ENCODE results near the gene DDX24. TPM values are rescaled to one million over a fixed set of nuclear protein-coding genes. Genes with fewer than 3 reads are reported as not detected.

Gene DDX24
- total RNA-seq, 4 donors from 2014 or later, result 107 to 134 (median 108) TPM

- Histone ChIP-seq H3K36me3 (peaks cover 100% of the 10 kb centered on the region), H3K4me1 (no peaks in the 10 kb centered on the region), H3K27me3 (no peaks in the 10 kb centered on the region), H3K27ac (no peak overlapping the region), H3K4me3 (no peak overlapping the region), H3K9me3 (no peaks in the 10 kb centered on the region)
- DNase-seq (ENCODE audit: low spot score in 2 of 2), result peak in 1 of 2 donors; percentile 2
- 92% methylated on average over 4 of the region's 4 CpGs for WGBS
- TF ChIP-seq EP300 (IDR thresholded peaks at IDR 0.05) (no peak), POLR2AphosphoS5 (IDR thresholded peaks at IDR 0.05) (no peak), POLR2A (IDR thresholded peaks at IDR 0.05) (no peak)
- TF ChIP-seq, protein P1, sequence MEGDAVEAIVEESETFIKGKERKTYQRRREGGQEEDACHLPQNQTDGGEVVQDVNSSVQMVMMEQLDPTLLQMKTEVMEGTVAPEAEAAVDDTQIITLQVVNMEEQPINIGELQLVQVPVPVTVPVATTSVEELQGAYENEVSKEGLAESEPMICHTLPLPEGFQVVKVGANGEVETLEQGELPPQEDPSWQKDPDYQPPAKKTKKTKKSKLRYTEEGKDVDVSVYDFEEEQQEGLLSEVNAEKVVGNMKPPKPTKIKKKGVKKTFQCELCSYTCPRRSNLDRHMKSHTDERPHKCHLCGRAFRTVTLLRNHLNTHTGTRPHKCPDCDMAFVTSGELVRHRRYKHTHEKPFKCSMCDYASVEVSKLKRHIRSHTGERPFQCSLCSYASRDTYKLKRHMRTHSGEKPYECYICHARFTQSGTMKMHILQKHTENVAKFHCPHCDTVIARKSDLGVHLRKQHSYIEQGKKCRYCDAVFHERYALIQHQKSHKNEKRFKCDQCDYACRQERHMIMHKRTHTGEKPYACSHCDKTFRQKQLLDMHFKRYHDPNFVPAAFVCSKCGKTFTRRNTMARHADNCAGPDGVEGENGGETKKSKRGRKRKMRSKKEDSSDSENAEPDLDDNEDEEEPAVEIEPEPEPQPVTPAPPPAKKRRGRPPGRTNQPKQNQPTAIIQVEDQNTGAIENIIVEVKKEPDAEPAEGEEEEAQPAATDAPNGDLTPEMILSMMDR (IDR thresholded peaks at IDR 0.05), result no peak
Measured at GRCh38 chr14:94052662-94053061, 28.3 kb downstream of the DDX24 start.

- H3K27ac ChIP-seq, result no peak overlapping the region
- no peak overlapping the region for H3K4me3 ChIP-seq
- DNase-seq (ENCODE audit: low spot score in 2 of 2), result no peak
- TF ChIP-seq POLR2A (IDR thresholded peaks at IDR 0.05), result no peak
- TF ChIP-seq EP300 (IDR thresholded peaks at IDR 0.05), result no peak
- TF ChIP-seq, protein P1 (IDR thresholded peaks at IDR 0.05), result no peak
- no peaks in the 10 kb centered on the region for H3K9me3 ChIP-seq
- H3K27me3 ChIP-seq, result no peaks in the 10 kb centered on the region
- 78% methylated on average over 1 of the region's 1 CpG for WGBS
- H3K4me1 ChIP-seq, result no peaks in the 10 kb centered on the region
- H3K36me3 ChIP-seq, result peaks cover 100% of the 10 kb centered on the region
Measured at GRCh38 chr14:94052199-94052598, 28.8 kb downstream of the DDX24 start.

DNA sequence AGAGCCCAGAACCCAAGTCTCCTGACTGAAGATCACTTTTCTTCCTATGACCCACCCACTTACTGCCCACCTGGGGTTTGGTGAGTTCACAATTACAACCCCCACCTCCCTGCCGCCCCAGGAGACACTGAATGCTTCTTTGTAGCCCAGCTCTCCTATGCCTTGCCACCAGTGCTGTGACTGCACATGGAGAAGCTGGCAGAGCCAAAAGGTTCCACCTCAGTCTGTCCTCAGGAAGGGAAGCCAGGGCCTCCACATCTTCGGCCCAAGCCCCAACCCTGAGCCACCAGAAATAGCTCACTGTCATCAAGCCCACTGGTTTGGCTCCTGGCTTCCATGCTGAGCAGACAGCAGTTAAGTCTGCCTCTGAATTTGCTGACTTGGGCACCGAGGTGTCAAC lies 29.2 kb downstream of the DDX24 start:
- TF ChIP-seq EP300 (IDR thresholded peaks at IDR 0.05) (no peak), POLR2AphosphoS5 (IDR thresholded peaks at IDR 0.05) (no peak), POLR2A (IDR thresholded peaks at IDR 0.05) (no peak)
- TF ChIP-seq, protein P1 (IDR thresholded peaks at IDR 0.05), result no peak
- DNase-seq (ENCODE audit: low spot score in 2 of 2), result peak in 1 of 2 donors; percentile 67
- no peak overlapping the region for H3K27ac ChIP-seq
- H3K4me3 ChIP-seq, result no peak overlapping the region
- no peaks in the 10 kb centered on the region for H3K4me1 ChIP-seq
- H3K9me3 ChIP-seq, result no peaks in the 10 kb centered on the region
- H3K27me3 ChIP-seq, result no peaks in the 10 kb centered on the region
- whole genome bisulfite sequencing, result 86% methylated on average over 3 of the region's 3 CpGs
- peaks cover 100% of the 10 kb centered on the region for H3K36me3 ChIP-seq

- Histone ChIP-seq H3K27ac (no peak overlapping the region), H3K9me3 (no peaks in the 10 kb centered on the region), H3K27me3 (no peaks in the 10 kb centered on the region), H3K4me3 (no peak overlapping the region), H3K4me1 (no peaks in the 10 kb centered on the region), H3K36me3 (peaks cover 100% of the 10 kb centered on the region)
- TF ChIP-seq POLR2A (IDR thresholded peaks at IDR 0.05) (no peak), EP300 (IDR thresholded peaks at IDR 0.05) (no peak), POLR2AphosphoS5 (IDR thresholded peaks at IDR 0.05) (no peak)
- TF ChIP-seq, protein P1 (IDR thresholded peaks at IDR 0.05), result no peak
- whole genome bisulfite sequencing, result 64% methylated on average over 9 of the region's 9 CpGs
- peak in 1 of 2 donors; percentile 28 for DNase-seq (ENCODE audit: low spot score in 2 of 2)
Measured at GRCh38 chr14:94051115-94051514, 29.9 kb downstream of the DDX24 start.

DNA sequence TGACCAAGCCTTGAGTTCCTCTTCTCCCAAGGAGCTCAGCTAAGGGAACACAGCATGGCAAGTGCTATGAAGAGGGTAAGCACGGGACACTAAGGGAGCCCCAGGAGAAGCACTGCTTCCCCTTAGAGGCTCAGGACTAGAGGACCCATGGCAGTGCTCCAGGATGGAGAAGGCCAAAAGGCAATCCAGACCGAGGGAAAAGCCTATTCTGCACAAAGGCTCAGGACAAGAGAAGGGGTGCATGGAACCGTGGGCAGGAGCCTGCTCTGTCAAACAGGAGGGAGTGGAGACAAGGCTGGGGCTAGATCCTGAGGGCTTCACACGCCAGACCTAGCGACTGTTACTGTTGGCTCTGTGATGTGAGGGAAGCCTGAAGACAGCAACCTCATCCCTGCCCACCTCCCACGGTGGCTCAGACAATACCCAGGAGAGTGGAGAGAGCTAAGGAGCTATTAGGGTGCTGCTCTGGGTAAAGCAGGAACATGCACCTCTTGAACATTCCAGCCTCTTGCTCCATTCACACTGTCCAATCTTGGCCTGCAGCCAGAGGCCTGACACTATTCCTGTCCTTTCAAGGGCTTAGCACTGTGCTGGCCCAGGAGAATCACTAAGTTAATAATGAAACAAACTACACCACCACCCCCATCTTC lies 30.6 kb downstream of the DDX24 start:
- peaks cover 100% of the 10 kb centered on the region for H3K36me3 ChIP-seq
- H3K27me3 ChIP-seq, result no peaks in the 10 kb centered on the region
- DNase-seq (ENCODE audit: low spot score in 2 of 2), result peak in 1 of 2 donors; percentile 45
- 93% methylated on average over 4 of the region's 6 CpGs for WGBS
- no peak overlapping the region for H3K4me3 ChIP-seq
- no peak overlapping the region for H3K27ac ChIP-seq
- TF ChIP-seq POLR2A (IDR thresholded peaks at IDR 0.05) (no peak), EP300 (IDR thresholded peaks at IDR 0.05) (no peak), POLR2AphosphoS5 (IDR thresholded peaks at IDR 0.05) (no peak)
- TF ChIP-seq, protein P1 (IDR thresholded peaks at IDR 0.05), result no peak
- H3K4me1 ChIP-seq, result no peaks in the 10 kb centered on the region
- H3K9me3 ChIP-seq, result no peaks in the 10 kb centered on the region

Data from suprapubic skin (tissue), 4 donors.